ENCODE data around the gene LMO7. TPM values are rescaled to one million over a fixed set of nuclear protein-coding genes. Genes with fewer than 3 reads are reported as not detected.

Gene LMO7
- total and polyA plus RNA-seq, 2 of the 8 experiments (the other 6 are each of a cell fraction or from before 2014, with no cell fraction given) = 8.1 to 28.3 TPM

DNA sequence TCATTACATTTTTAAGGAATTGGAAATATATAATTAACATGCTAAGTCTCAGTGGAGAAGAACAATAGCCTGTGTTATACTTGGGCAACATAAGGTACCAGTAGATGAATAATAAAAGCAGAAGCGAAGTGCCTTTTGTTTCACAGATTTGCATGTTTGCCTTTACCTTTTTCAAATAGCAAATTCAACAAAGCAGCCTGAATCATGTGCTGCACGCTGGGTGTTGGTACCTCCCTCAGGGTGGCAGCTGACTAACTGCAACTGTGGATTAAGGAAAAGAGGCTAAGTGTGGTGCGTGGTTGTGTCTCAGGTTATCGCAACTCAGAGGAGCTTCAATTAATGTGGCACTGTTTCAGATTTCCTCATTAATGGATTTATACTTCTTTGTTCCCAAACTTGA is 189.0 kb downstream of the LMO7 start:
- no peaks in the 10 kb centered on the region for H3K36me3 ChIP-seq (ENCODE audit: control insufficient read depth in 2 of 4, insufficient read depth in 4 of 4, low read length in 3 of 4)
- no peaks in the 10 kb centered on the region for H4K20me1 ChIP-seq (replicated peaks in 1 of 2; ENCODE audit: control insufficient read depth in 1 of 2, insufficient read depth in 2 of 2, low read length in 2 of 2)
- H3K4me1 ChIP-seq (replicated peaks in 1 of 4; ENCODE audit: control insufficient read depth in 3 of 4, insufficient read depth in 4 of 4, low read length in 3 of 4) = peaks cover 0 to 9% (median 4%) of the 10 kb centered on the region in 4 experiments; a peak in 3 of 7 replicates
- H3K27ac ChIP-seq (ENCODE audit: low read depth, low read length) = no peak overlapping the region
- ChIA-PET POLR2A (ENCODE audit: partially characterized antibody) (no interaction called here), CTCF (ENCODE audit: partially characterized antibody) (interaction anchor here (0.6 to 1.4 kb wide), 4 partner anchors 19 to 130 kb away, joined by 3 to 4 read pairs (median 4); no protein-coding TSS in a partner anchor)
- no peak overlapping the region for H2AFZ ChIP-seq (ENCODE audit: low read length)
- no peak overlapping the region for H2BK12ac ChIP-seq (ENCODE audit: low read depth, low read length)
- no peak overlapping the region for H4K5ac ChIP-seq (ENCODE audit: insufficient read length, low read depth, low read length)
- H3K9ac ChIP-seq (replicated peaks in 1 of 4; ENCODE audit: extremely low read depth in 1 of 4, low read depth in 3 of 4, low read length in 3 of 4) = no peak overlapping the region
- FAIRE-seq (peak; percentile 13), DNase-seq (ENCODE audit: low read depth in 1 of 2, low spot score in 2 of 2) (peak in 1 of 2 experiments; percentile 23)
- no peaks in the 10 kb centered on the region for H3K23me2 ChIP-seq (ENCODE audit: low read depth, low read length)
- peak overlapping the region; percentile 29 to 42; a peak in 3 of 4 replicates for H3K4me2 ChIP-seq (ENCODE audit: insufficient read depth in 1 of 2, low read depth in 2 of 2, low read length in 2 of 2)
- H3K79me2 ChIP-seq (ENCODE audit: control insufficient read depth in 1 of 2, insufficient read depth in 2 of 2, low read length in 2 of 2) = no peaks in the 10 kb centered on the region
- no peak overlapping the region for H4K8ac ChIP-seq (ENCODE audit: extremely low read depth, insufficient read depth, low read length)
- H3K9me3 ChIP-seq (ENCODE audit: insufficient read depth in 2 of 2, low read depth in 1 of 2, low read length in 1 of 2) = no peaks in the 10 kb centered on the region
- no peak overlapping the region for H2AK5ac ChIP-seq (ENCODE audit: low read depth, low read length)
- no peak overlapping the region for H3K23ac ChIP-seq (ENCODE audit: insufficient read length)
- no peak overlapping the region for H2BK120ac ChIP-seq (replicated peaks; ENCODE audit: low read depth, low read length)
- no peak overlapping the region for H4K91ac ChIP-seq (replicated peaks; ENCODE audit: insufficient read length, low read length)
- 21% methylated on average over 4 of the region's 4 CpGs; no CpG with 5 or more reads in 1 of the 2 experiments for WGBS, 2 experiments (ENCODE audit: extremely low coverage in 1 of 2, insufficient coverage in 1 of 2, insufficient read length in 1 of 2, insufficient replicate concordance in 2 of 2, low coverage in 1 of 2, low lambda C conversion rate in 2 of 2, missing lambda C conversion rate in 1 of 2)
- no peak overlapping the region for H3K56ac ChIP-seq (replicated peaks; ENCODE audit: insufficient read length, low read depth, low read length)
- no peak overlapping the region for H3K4ac ChIP-seq (replicated peaks; ENCODE audit: insufficient read length, low read depth, low read length)
- no peak overlapping the region for H3K18ac ChIP-seq (ENCODE audit: extremely low read depth, low read length)
- peak overlapping the region; percentile 54; the same call in 1 of the 2 replicates for H2BK5ac ChIP-seq (ENCODE audit: low read depth, low read length)
- H3K4me3 ChIP-seq (ENCODE audit: extremely low read depth in 1 of 4, insufficient read depth in 2 of 4, low read depth in 3 of 4, low read length in 4 of 4) = peak overlapping the region in 1 of 4 experiments; percentile 17; a peak in 1 of 8 replicates
- H3K27me3 ChIP-seq (replicated peaks in 1 of 4; ENCODE audit: control insufficient read depth in 3 of 4, extremely low read depth in 1 of 4, insufficient read depth in 3 of 4, low read length in 3 of 4) = no peaks in the 10 kb centered on the region
- H3K79me1 ChIP-seq (ENCODE audit: low read depth, low read length) = no peaks in the 10 kb centered on the region
- no peak overlapping the region for H3K14ac ChIP-seq (ENCODE audit: insufficient read length)
- H2BK20ac ChIP-seq (ENCODE audit: low read length) = no peak overlapping the region
- no peak overlapping the region for H2BK15ac ChIP-seq (ENCODE audit: low read length)
- no peak for TF ChIP-seq CREB1 (IDR thresholded peaks at IDR 0.05)
- TF ChIP-seq, protein P1, sequence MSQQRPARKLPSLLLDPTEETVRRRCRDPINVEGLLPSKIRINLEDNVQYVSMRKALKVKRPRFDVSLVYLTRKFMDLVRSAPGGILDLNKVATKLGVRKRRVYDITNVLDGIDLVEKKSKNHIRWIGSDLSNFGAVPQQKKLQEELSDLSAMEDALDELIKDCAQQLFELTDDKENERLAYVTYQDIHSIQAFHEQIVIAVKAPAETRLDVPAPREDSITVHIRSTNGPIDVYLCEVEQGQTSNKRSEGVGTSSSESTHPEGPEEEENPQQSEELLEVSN (IDR thresholded peaks at IDR 0.05) = 0 out of 2 replicates have a peak, but pooled peaks have one; percentile 36
- TF ChIP-seq MAX (IDR thresholded peaks at IDR 0.05) = peak; percentile 62; the same call in 1 of the 2 replicates
- no peak for TF ChIP-seq RBBP5 (IDR thresholded peaks at IDR 0.05; ENCODE audit: borderline replicate concordance, low read depth, low read length)
